ENCODE measurements around the gene EVX2. TPM values are rescaled to one million over a fixed set of nuclear protein-coding genes. Genes with fewer than 3 reads are reported as not detected.

EVX2 gene
- total RNA-seq, 2 donors from 2014 or later = not detected

GRCh38 chr2:176095421-176095820 lies 11.7 kb upstream of the EVX2 start:
- Histone ChIP-seq H3K4me3 (no peak overlapping the region), H3K4me1 (ENCODE audit: control insufficient read depth in 1 of 2, low read depth in 2 of 2) (peaks cover 8 to 25% of the 10 kb centered on the region in 2 donors), H3K27me3 (replicated peaks; ENCODE audit: insufficient read depth) (peaks cover 76% of the 10 kb centered on the region), H3K9me3 (no peaks in the 10 kb centered on the region), H3K36me3 (no peaks in the 10 kb centered on the region), H3K27ac (no peak overlapping the region)
- DNase-seq (ENCODE audit: low spot score) (no peak), ATAC-seq (ENCODE audit: insufficient number of reproducible peaks, low FRiP score, low read depth) (no peak)
- no peak for TF ChIP-seq CTCF (IDR thresholded peaks at IDR 0.05)

DNA sequence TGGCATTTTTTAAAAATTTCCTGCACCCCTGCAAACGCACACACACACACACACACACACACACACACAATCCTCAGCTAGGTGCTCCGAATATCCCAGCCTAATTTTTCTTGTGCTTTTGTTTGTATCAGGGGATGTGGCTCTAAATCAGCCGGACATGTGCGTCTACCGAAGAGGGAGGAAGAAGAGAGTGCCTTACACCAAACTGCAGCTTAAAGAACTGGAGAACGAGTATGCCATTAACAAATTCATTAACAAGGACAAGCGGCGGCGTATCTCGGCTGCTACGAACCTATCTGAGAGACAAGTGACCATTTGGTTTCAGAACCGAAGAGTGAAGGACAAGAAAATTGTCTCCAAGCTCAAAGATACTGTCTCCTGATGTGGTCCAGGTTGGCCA lies 10.6 kb upstream of the EVX2 start:
- Histone ChIP-seq H3K4me3 (no peak overlapping the region), H3K27me3 (replicated peaks; ENCODE audit: insufficient read depth) (peaks cover 78% of the 10 kb centered on the region), H3K36me3 (no peaks in the 10 kb centered on the region), H3K9me3 (no peaks in the 10 kb centered on the region), H3K27ac (no peak overlapping the region), H3K4me1 (ENCODE audit: control insufficient read depth in 1 of 2, low read depth in 2 of 2) (peaks cover 8 to 25% of the 10 kb centered on the region in 2 donors)
- no peak for TF ChIP-seq CTCF (IDR thresholded peaks at IDR 0.05)
- DNase-seq (ENCODE audit: low spot score) (no peak), ATAC-seq (ENCODE audit: insufficient number of reproducible peaks, low FRiP score, low read depth) (no peak)

- Histone ChIP-seq H3K9me3 (no peaks in the 10 kb centered on the region), H3K27ac (no peak overlapping the region), H3K27me3 (replicated peaks; ENCODE audit: insufficient read depth) (peaks cover 74% of the 10 kb centered on the region), H3K36me3 (no peaks in the 10 kb centered on the region), H3K4me3 (no peak overlapping the region), H3K4me1 (ENCODE audit: control insufficient read depth in 1 of 2, low read depth in 2 of 2) (peaks cover 8 to 25% of the 10 kb centered on the region in 2 donors)
- TF ChIP-seq CTCF (IDR thresholded peaks at IDR 0.05) = no peak
- no peak for DNase-seq (ENCODE audit: low spot score)
- no peak for ATAC-seq (ENCODE audit: insufficient number of reproducible peaks, low FRiP score, low read depth)
Measured at GRCh38 chr2:176093898-176094249, 10.1 kb upstream of the EVX2 start.

DNA sequence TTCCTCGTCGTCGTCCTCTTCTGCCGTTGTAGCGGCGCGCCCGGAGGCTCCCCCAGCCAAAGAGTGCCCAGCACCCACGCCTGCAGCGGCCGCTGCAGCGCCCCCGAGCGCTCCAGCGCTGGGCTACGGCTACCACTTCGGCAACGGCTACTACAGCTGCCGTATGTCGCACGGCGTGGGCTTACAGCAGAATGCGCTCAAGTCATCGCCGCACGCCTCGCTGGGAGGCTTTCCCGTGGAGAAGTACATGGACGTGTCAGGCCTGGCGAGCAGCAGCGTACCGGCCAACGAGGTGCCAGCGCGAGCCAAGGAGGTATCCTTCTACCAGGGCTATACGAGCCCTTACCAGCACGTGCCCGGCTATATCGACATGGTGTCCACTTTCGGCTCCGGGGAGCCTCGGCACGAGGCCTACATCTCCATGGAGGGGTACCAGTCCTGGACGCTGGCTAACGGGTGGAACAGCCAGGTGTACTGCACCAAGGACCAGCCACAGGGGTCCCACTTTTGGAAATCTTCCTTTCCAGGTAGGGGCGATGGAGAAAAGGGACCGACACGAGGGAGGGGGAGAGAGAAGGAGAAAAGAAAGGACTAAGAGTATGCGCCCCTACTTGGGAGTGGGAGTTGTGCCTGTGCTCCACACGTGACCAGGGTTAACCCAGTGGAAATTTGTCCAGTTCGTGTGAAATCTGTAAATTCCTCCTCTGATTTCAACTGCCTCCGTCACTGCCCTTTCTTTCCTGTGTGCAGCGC lies 9.6 kb upstream of the EVX2 start:
- DNase-seq (ENCODE audit: low spot score) = no peak

More for the DNA sequence above, 9.6 kb upstream of the EVX2 start:
- no peaks in the 10 kb centered on the region for H3K36me3 ChIP-seq
- no peak for TF ChIP-seq CTCF (IDR thresholded peaks at IDR 0.05)
- no peak overlapping the region for H3K27ac ChIP-seq
- peak overlapping the region; percentile 52 for H3K4me3 ChIP-seq
- no peaks in the 10 kb centered on the region for H3K9me3 ChIP-seq
- peaks cover 8 to 26% of the 10 kb centered on the region in 2 donors for H3K4me1 ChIP-seq (ENCODE audit: control insufficient read depth in 1 of 2, low read depth in 2 of 2)
- ATAC-seq (ENCODE audit: insufficient number of reproducible peaks, low FRiP score, low read depth) = no peak
- H3K27me3 ChIP-seq (replicated peaks; ENCODE audit: insufficient read depth) = peaks cover 69% of the 10 kb centered on the region
